Measurements from ENCODE around the gene CUBN. TPM values are rescaled to one million over a fixed set of nuclear protein-coding genes. Genes with fewer than 3 reads are reported as not detected.
"Not testable (repeated sequence)": the region's sequence is repeated elsewhere in the genome, so short reads cannot be mapped to it uniquely, and the experiment has no call there.

CUBN gene
- total RNA-seq, 4 donors from 2014 or later, result 13.4 to 31.0 (median 19.7) TPM

- no peak overlapping the region for H3K27ac ChIP-seq
- no peak for DNase-seq
- intact Hi-C loops (cut with DNase I), result no loop called here
- peaks cover 0 to 6% of the 10 kb centered on the region in 2 donors for H3K4me1 ChIP-seq
- no peaks in the 10 kb centered on the region for H3K27me3 ChIP-seq
- H3K9me3 ChIP-seq, result no peaks in the 10 kb centered on the region
- 93 to 96% methylated on average over 3 of the region's 3 CpGs for WGBS, 2 donors
- H3K36me3 ChIP-seq, result no peaks in the 10 kb centered on the region
- no peak for TF ChIP-seq POLR2A (IDR thresholded peaks at IDR 0.05)
- no peak for TF ChIP-seq CTCF (IDR thresholded peaks at IDR 0.05)
- H3K4me3 ChIP-seq (replicated peaks in 1 of 3), result no peak overlapping the region
Observed at GRCh38 chr10:17119845-17120244, 9.8 kb downstream of the CUBN start.

- intact Hi-C loops (cut with DNase I), result no loop called here
- Histone ChIP-seq H3K27ac (no peak overlapping the region), H3K27me3 (no peaks in the 10 kb centered on the region), H3K4me1 (peaks cover 0 to 6% of the 10 kb centered on the region in 2 donors), H3K36me3 (no peaks in the 10 kb centered on the region), H3K4me3 (replicated peaks in 1 of 3) (no peak overlapping the region), H3K9me3 (no peaks in the 10 kb centered on the region)
- no peak for TF ChIP-seq POLR2A (IDR thresholded peaks at IDR 0.05)
- TF ChIP-seq CTCF (IDR thresholded peaks at IDR 0.05), result no peak
- WGBS, 2 donors, result 82 to 87% methylated on average over 5 of the region's 5 CpGs
- no peak for DNase-seq
Observed at GRCh38 chr10:17116193-17116592, 13.4 kb downstream of the CUBN start.

- peaks cover 0 to 6% of the 10 kb centered on the region in 2 donors for H3K4me1 ChIP-seq
- TF ChIP-seq CTCF (IDR thresholded peaks at IDR 0.05) (no peak), POLR2A (IDR thresholded peaks at IDR 0.05) (no peak)
- 83 to 86% methylated on average over 5 of the region's 5 CpGs for WGBS, 2 donors
- H3K9me3 ChIP-seq, result no peaks in the 10 kb centered on the region
- intact Hi-C loops (cut with DNase I), result no loop called here
- no peak overlapping the region for H3K4me3 ChIP-seq (replicated peaks in 1 of 3)
- H3K27me3 ChIP-seq, result no peaks in the 10 kb centered on the region
- DNase-seq, result no peak
- H3K27ac ChIP-seq, result no peak overlapping the region
- H3K36me3 ChIP-seq, result no peaks in the 10 kb centered on the region
Observed at GRCh38 chr10:17115683-17116082, 13.9 kb downstream of the CUBN start.

GRCh38 chr10:17114878-17115444 lies 14.7 kb downstream of the CUBN start:
- H3K4me1 ChIP-seq; H3K27ac ChIP-seq; H3K9me3 ChIP-seq; H3K4me3 ChIP-seq (replicated peaks in 1 of 3); DNase-seq; H3K27me3 ChIP-seq; intact Hi-C loops (cut with DNase I); H3K36me3 ChIP-seq: not testable (repeated sequence)
- WGBS, 2 donors, result 94 to 98% methylated on average over 13 of the region's 13 CpGs

- peaks cover 0 to 6% of the 10 kb centered on the region in 2 donors for H3K4me1 ChIP-seq
- DNase-seq, result peak in 1 of 2 donors; percentile 5
- no peak overlapping the region for H3K4me3 ChIP-seq (replicated peaks in 1 of 3)
- no peaks in the 10 kb centered on the region for H3K9me3 ChIP-seq
- intact Hi-C loops (cut with DNase I), result no loop called here
- TF ChIP-seq POLR2A (IDR thresholded peaks at IDR 0.05) (no peak), CTCF (IDR thresholded peaks at IDR 0.05) (no peak)
- H3K27ac ChIP-seq, result no peak overlapping the region
- 72 to 75% methylated on average over 7 of the region's 7 CpGs for WGBS, 2 donors
- H3K27me3 ChIP-seq, result no peaks in the 10 kb centered on the region
- no peaks in the 10 kb centered on the region for H3K36me3 ChIP-seq
Observed at GRCh38 chr10:17113889-17114540, 15.6 kb downstream of the CUBN start.
